Smooth muscle cell (in vitro differentiated cells): ENCODE measurements around the gene SYNE1. TPM values are rescaled to one million over a fixed set of nuclear protein-coding genes. Genes with fewer than 3 reads are reported as not detected.

Experiments
- DNase-seq: peaks from one replicate; lab custom pipeline; 2025; ENCODE audit not compliant: unreplicated experiment; lab: John Stamatoyannopoulos, UW
- H2AFZ ChIP-seq: fragments of 200-600 bp; sonication (generic); 2 replicates; pipeline ENCODE4 v1.6.0; 2016; ENCODE audit warnings: antibody characterized with exemption, low read depth, mild to moderate bottlenecking
- H3F3A ChIP-seq: fragments of 200-600 bp; sonication (generic); 2 replicates; pipeline ENCODE4 v1.6.0; 2017; ENCODE audit warnings: antibody characterized with exemption, low read depth
- H3K27ac ChIP-seq: fragments of 200-600 bp; sonication (generic); 2 replicates; pipeline ENCODE4 v1.5.1; 2016; ENCODE audit warnings: low read depth, mild to moderate bottlenecking
- H3K27me3 ChIP-seq: fragments of 200-600 bp; sonication (generic); 2 replicates; pipeline ENCODE4 v1.6.1; 2016; ENCODE audit warnings: low read depth, mild to moderate bottlenecking
- H3K36me3 ChIP-seq: fragments of 200-600 bp; sonication (generic); 2 replicates; pipeline ENCODE4 v1.5.1; 2016; ENCODE audit warnings: low read depth
- H3K4me1 ChIP-seq: fragments of 200-600 bp; sonication (generic); 2 replicates; pipeline ENCODE4 v1.5.1; 2016; ENCODE audit warnings: low read depth
- H3K4me2 ChIP-seq: fragments of 200-600 bp; sonication (generic); 2 replicates; pipeline ENCODE4 v1.6.0; 2016; ENCODE audit warnings: mild to moderate bottlenecking
- H3K4me3 ChIP-seq: fragments of 200-600 bp; sonication (generic); 2 replicates; pipeline ENCODE4 v1.5.1; 2016; ENCODE audit warnings: mild to moderate bottlenecking
- H3K79me2 ChIP-seq: fragments of 200-600 bp; sonication (generic); 2 replicates; pipeline ENCODE4 v1.6.0; 2016; ENCODE audit warnings: low read depth, mild to moderate bottlenecking
- H3K9ac ChIP-seq: fragments of 200-600 bp; sonication (generic); 2 replicates; pipeline ENCODE4 v1.6.0; 2016; ENCODE audit warnings: low read depth
- H3K9me3 ChIP-seq: fragments of 200-600 bp; sonication (generic); replicated peaks from 2 replicates; pipeline ENCODE4 v1.5.1; 2016; ENCODE audit warnings: low read depth
- H4K20me1 ChIP-seq: fragments of 200-600 bp; sonication (generic); 2 replicates; pipeline ENCODE4 v1.6.0; 2016; ENCODE audit warnings: low read depth
- WGBS: methylation state at CpG from one replicate; pipeline ENCODE4 v1.1.7; 2016; ENCODE audit warnings: low lambda C conversion rate; 5-methylcytosine and 5-hydroxymethylcytosine counted together
- polyA plus RNA-seq: library from polyadenylated mRNA; unstranded; fragments of >200 nt; fragmentation: Nextera tagmentation; extraction: Ambion mirVana; gene quantifications from 2 replicates; pipeline ENCODE4 v1.2.1, GENCODE V29; 2016
- total RNA-seq: library from RNA; depleted of rRNA; stranded (reverse); fragments of >200 nt; gene quantifications from 2 replicates; pipeline ENCODE4 v1.2.3, GENCODE V29; 2014
- TF ChIP-seq, protein P1 (sequence below): fragments of 200-600 bp; sonication (generic); IDR thresholded peaks from 2 replicates; pipeline ENCODE4 v1.5.1; 2017; ENCODE audit warnings: borderline replicate concordance, mild to moderate bottlenecking, antibody characterized with exemption; ENCODE audit not compliant: insufficient read depth, poor library complexity, severe bottlenecking

Gene SYNE1
- total and polyA plus RNA-seq, 2 experiments from 2014 or later: 18.2 to 56.2 TPM

DNA sequence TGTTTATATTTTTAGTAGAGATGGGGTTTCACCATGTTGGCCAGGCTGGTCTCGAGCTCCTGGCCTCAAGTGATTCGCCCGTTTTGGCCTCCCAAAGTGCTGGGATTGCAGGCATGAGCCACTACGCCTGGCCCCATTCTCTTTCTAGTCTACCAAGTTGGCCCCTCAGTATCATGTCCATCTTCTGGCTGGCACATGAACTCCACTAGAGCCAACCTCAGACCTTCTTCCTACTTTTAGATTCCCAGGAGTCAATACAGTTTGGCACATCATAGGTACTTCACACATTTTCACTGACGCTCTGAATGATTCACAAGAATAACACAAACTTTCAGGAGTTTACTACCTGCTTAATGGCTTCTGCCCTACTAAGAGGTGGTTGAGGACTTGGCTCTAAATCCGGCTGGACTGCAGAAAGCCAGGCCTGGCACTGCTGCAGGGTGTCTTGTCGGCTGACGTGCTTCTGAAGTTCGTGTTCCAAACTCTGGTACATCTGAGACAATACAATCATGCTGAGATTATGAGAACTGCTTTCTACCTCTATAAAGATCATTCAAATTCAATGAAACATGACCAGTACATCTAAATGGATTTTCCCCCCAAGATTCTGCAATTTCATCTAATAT is 293.3 kb downstream of the SYNE1 start:
- Histone ChIP-seq H3F3A (no peaks in the 10 kb centered on the region), H3K27me3 (no peaks in the 10 kb centered on the region), H3K4me1 (no peaks in the 10 kb centered on the region), H3K9me3 (no peaks in the 10 kb centered on the region), H2AFZ (no peak overlapping the region), H3K79me2 (no peaks in the 10 kb centered on the region), H3K4me3 (no peak overlapping the region), H3K4me2 (no peak overlapping the region), H3K27ac (no peak overlapping the region), H3K9ac (no peak overlapping the region), H4K20me1 (no peaks in the 10 kb centered on the region), H3K36me3 (peaks cover 34% of the 10 kb centered on the region)
- TF ChIP-seq, protein P1, sequence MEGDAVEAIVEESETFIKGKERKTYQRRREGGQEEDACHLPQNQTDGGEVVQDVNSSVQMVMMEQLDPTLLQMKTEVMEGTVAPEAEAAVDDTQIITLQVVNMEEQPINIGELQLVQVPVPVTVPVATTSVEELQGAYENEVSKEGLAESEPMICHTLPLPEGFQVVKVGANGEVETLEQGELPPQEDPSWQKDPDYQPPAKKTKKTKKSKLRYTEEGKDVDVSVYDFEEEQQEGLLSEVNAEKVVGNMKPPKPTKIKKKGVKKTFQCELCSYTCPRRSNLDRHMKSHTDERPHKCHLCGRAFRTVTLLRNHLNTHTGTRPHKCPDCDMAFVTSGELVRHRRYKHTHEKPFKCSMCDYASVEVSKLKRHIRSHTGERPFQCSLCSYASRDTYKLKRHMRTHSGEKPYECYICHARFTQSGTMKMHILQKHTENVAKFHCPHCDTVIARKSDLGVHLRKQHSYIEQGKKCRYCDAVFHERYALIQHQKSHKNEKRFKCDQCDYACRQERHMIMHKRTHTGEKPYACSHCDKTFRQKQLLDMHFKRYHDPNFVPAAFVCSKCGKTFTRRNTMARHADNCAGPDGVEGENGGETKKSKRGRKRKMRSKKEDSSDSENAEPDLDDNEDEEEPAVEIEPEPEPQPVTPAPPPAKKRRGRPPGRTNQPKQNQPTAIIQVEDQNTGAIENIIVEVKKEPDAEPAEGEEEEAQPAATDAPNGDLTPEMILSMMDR: no peak
- WGBS: 95% methylated on average over 9 of the region's 9 CpGs
- no peak for DNase-seq

GRCh38 chr6:152341596-152341995 is 295.6 kb downstream of the SYNE1 start:
- Histone ChIP-seq H3K36me3 (peaks cover 27% of the 10 kb centered on the region), H4K20me1 (no peaks in the 10 kb centered on the region), H3K27ac (no peak overlapping the region), H3K4me3 (no peak overlapping the region), H3K4me1 (no peaks in the 10 kb centered on the region), H3K9me3 (no peaks in the 10 kb centered on the region), H3K4me2 (no peak overlapping the region), H3K9ac (no peak overlapping the region), H3F3A (no peaks in the 10 kb centered on the region), H3K27me3 (no peaks in the 10 kb centered on the region), H3K79me2 (no peaks in the 10 kb centered on the region), H2AFZ (no peak overlapping the region)
- TF ChIP-seq, protein P1: no peak
- WGBS: 96% methylated on average over 5 of the region's 5 CpGs
- no peak for DNase-seq

DNA sequence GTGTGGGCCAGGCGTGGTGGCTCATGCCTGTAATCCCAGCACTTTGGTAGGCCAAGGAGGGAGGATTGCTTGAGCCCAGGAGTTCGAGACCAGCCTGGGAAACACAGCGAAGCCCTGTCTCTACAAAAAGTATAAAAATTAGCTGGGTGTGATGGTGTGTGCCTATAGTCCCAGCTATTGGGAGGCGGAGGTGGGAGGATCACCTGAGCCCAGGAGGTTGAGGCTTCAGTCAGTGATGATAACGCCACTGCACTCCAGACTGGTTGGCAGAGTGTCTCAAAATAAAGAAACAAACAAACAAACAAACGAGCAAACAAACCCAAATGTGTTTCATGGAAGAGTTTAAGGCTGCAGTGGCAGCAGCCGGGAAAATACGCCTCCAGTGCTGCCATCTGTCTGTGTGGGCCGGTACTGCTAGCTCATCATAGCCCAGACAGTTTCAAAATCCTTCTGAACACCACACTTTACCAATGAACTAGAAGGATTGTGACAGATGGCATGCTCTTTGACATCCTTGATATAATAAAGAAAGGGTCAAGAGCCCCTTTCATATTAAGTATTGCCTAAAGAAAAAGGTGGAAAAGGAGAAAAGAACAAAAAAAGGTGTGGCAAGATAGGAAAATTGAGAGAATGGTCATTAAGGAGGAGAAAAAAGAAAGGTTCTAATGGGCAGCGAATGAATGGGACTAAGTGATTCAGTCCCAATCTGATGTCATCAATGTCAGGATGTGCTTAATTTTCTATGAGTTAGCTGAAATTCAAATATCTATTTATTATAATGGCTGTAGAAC is 298.6 kb downstream of the SYNE1 start:
- Histone ChIP-seq H3K27me3 (no peaks in the 10 kb centered on the region), H3K9me3 (no peaks in the 10 kb centered on the region), H2AFZ (no peak overlapping the region), H3K4me2 (no peak overlapping the region), H4K20me1 (no peaks in the 10 kb centered on the region), H3K4me1 (no peaks in the 10 kb centered on the region), H3K27ac (no peak overlapping the region), H3K9ac (no peak overlapping the region), H3K79me2 (no peaks in the 10 kb centered on the region), H3K4me3 (no peak overlapping the region), H3K36me3 (peaks cover 17% of the 10 kb centered on the region), H3F3A (no peaks in the 10 kb centered on the region)
- 57% methylated on average over 10 of the region's 10 CpGs for WGBS
- no peak for DNase-seq
- TF ChIP-seq, protein P1: peak; percentile 85
